HS-27A (cell line): ENCODE data around the gene ALG12.
"Not testable (repeated sequence)": the region's sequence is repeated elsewhere in the genome, so short reads cannot be mapped to it uniquely, and the experiment has no call there.

Experiments used
- DNase-seq: peaks from one replicate; pipeline ENCODE4 v3.0.0-alpha.2; 2012; ENCODE audit warnings: low read depth, missing footprints

ALG12 gene

DNA sequence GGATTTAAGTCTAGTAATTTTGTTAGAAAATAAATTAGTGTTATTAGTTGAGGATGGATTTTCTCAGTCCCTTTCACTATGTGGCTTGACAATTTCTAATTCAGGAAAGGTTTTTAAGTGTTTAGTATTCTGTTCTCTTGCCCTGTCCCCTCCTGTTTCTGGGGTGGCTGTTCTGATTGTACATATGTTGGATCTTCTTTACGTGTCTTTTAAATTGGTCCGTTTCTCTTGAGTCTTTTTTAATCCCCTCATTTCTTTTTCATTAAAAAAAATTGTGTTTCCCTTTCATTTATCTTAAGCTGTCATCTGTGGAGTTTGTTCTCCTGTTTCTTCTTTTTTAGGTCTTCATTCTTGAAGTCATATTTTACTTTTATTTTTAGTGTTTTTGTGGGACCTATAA, 52.1 kb downstream of the ALG12 start:
- no peak for DNase-seq

GRCh38 chr22:49865156-49865555, 53.1 kb downstream of the ALG12 start:
- DNase-seq, result no peak

DNA sequence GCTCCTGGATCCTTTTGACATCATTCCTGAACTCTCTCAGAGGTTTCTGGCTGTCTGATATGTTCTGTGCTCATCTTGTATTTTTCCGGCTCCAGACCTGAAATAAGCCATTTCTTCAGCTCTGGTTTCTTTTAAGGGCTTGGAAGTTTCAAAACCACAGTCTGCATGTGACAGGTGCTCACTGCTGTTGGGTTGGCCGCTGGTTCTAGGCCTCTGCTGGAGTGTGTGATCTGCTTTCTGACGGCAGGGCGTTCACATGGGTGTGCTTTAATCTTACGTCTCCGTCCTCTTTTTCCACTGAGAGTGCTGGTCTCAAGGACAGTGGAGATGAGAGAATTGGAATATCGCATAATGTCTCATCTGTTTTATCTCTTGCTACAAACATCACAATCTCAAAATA, 54.3 kb downstream of the ALG12 start:
- no peak for DNase-seq

DNA sequence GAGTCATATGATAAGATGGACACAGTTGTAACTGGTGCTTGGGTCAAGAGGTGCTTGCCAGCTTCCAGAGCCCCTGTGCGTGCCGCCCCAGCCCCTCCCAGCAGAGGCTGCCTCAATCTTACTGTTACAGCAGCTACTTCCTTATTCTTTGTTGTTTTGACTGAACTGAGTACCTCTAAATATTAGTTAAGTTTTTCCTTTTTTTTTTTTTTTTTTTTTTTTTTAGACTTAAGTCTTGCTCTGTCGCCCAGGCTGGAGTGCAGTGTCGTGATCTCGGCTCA, 55.8 kb downstream of the ALG12 start:
- no peak for DNase-seq

DNA sequence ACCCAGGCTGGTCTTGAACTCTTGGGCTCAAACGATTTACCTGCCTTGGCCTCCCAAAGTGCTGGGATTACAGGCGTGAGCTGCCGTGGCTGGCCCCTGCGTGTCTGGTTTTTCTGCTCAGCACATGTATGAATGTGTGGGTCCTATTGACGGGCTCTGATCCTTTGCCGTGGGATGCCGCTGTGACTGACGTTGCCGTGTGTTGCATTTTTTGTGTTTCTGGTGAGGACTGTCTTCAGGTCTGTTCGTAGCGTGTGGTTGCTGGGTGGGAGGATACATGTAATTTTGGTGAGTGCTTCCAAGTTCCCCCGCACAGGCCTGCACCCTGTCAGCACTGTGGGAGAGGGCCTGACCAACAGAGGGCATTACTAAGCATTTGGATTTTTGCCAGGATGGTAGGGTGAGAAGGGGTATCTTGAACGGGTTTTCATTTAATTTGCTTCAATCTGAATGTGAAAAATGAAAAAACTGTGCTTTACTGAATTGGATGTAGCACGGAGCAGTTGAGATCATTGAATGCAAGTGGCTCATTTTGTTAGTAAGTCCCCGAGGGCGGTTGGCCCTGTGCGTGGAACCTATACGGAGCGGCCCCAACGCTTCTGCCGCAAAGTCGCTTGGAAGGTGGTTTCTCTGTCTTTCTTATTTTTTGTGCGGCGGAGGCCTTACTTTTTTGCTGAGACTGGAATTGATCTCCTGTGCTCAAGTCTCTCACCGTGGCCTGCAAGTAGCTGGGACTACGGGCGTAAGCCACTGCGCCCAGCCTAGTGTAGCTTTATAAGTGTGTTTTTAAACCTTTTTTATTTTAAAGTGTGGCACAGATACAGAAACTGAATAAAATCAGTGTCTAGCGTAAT, 56.4 kb downstream of the ALG12 start:
- no peak for DNase-seq

GRCh38 chr22:49858827-49859226, 59.4 kb downstream of the ALG12 start:
- DNase-seq, result no peak

GRCh38 chr22:49856766-49857618, 61.2 kb downstream of the ALG12 start:
- DNase-seq, result no peak

DNA sequence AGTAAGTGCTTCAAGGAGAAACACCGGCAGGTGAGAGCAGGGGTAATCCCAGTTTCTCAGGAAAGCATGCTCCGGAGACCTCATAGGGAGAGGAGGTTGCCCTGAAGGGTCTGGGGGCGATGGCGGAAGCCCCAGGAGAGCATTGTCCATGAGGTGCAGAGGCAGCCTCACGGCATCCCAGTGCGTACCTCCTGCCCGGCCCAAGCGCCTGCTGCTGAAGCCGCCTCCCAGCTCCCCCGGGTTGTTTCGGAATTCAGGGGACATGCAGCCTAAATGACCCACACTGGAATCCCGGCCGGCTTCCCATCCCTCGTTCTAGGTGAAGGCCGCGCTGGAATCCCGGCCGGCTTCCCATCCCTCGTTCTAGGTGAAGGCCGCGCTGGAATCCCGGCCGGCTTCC, 61.9 kb downstream of the ALG12 start:
- no peak for DNase-seq

DNA sequence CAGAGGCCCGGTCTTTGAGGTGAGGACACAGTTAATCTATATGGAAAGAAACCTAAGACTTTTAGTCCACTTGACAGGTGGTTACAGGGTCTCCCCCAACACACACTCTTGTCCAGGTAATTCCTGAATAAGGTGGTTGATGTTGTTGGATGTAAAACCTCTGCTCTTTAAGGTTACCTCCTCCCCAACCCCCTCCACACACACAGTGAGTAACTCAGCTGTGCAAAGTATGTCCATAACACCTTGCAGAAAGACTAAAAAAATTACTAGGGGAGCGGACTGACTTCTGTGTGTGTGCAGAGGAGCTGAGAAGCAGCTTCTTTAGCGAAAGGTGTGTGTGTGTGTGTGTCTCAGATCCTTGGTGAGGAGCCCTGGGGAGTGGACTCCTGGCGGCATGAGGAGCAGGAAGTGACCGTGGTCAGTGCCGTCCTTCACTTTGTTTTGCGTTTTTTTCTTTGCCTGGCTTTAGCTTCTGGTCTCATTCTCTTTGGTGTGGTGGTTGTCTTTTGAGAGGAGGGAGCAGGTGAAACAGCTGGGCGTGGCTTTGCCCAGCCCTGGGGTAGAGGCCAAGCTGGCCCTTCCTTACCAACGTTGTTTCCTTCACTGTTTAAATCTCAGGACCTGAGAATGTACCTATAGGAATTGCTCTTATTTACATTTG, 62.9 kb downstream of the ALG12 start:
- DNase-seq, result no peak

GRCh38 chr22:49853981-49854831, 64.0 kb downstream of the ALG12 start:
- DNase-seq, result no peak

- peak; percentile 87 for DNase-seq
Measured at GRCh38 chr22:49852898-49853894, 65.0 kb downstream of the ALG12 start, which contains the start of gene ZBED4. Gene ZBED4, plus strand, starts transcription at chr22:49853844. Its CDS starts 29,819 bp downstream, at chr22:49883663.

DNA sequence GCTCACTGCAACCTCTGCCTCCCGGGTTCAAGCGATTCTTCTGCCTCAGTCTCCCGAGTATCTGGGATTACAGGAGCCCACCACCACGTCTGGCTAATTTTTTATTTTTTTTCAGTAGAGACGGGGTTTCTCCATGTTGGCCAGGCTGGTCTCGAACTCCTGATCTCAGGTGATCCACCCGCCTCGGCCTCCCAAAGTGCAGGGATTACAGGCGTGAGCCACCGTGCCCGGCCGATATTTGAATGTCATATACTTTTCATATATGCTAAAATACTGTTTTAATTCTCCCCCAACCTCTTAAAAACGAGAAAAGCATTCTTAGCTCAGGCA, 65.7 kb downstream of the ALG12 start:
- not testable (repeated sequence) for DNase-seq

DNA sequence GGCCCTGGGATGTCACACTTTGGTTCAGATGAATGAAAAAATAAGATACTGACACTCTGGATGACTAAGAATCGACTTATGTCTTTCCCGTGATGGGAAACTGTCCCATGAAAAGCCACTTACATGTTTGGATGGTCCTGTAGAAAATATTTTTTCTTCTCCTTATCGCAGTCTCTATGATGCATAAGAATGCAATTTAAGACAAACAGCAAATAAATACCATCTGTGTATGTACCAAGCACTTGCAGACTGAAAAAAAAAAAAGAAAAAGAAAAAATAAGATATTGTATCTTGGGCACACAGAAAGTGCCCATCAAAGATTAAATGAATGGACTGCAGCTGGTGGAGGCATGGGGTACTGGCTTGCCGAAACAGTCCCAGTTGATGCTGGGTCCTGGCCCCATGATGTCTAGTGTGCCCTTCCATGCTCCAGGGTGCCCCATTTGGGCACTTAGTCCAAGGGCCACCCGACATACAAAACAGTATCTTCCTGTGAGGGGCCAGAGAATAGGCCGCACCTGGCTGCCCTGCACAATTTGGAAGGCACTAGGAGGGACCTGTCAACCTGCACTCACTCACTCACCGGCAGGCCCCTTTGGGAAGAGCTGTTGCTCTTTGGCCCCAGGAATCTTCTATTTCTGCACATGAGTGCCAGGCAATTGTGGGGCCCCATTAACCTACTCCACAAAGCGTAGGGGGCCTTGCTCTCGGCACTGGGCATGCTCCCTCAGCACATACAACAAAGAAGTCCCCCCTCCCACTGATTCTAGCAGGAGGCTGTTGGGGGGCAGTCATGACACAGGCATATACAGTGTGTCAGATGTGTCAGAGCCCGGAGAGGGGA, 67.1 kb downstream of the ALG12 start:
- DNase-seq, result no peak
